ENCODE data around the gene NKAIN1.

Gene NKAIN1

GRCh38 chr1:31216016-31216415 is 23.7 kb downstream of the NKAIN1 start (continued):
- TF ChIP-seq ZNF449 (tag by site-specific recombination; IDR thresholded peaks at IDR 0.05) (no peak), ZNF837 (tag by site-specific recombination; IDR thresholded peaks at IDR 0.05) (no peak), ZBTB17 (tag by site-specific recombination; IDR thresholded peaks at IDR 0.05) (peak; percentile 76)

DNA sequence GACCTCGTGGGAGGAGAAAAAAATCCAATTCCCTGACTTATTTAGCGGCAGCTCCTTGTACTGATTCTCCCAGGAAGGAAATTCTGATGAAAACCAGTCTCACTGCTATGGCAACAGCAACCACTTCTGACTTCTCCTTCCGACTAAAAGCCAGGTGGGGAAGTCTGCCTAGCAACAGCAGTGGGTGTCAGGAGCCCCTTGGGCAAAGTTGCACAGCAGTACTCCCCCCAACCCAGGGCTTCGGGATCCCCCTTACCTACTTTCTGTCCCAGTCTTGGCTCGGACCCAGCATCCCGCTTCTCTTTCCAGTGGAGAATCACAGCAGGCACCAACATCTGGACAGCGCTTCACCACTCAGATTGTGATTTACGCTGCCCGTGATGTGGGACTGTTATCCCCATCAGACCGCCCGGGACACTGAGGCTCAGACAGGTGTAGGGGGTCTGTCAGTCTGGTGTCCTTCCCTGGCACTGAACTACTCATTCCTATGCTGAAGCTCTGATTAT is 24.6 kb downstream of the NKAIN1 start:
- Histone ChIP-seq H3K4me3 (ENCODE audit: low read depth, low read length) (no peak overlapping the region), H3K9me3 (ENCODE audit: control insufficient read depth, insufficient read depth, low read depth, low read length) (no peaks in the 10 kb centered on the region), H3K27ac (ENCODE audit: extremely low read depth, low read depth, low read length) (no peak overlapping the region), H3K36me3 (ENCODE audit: control insufficient read depth in 2 of 2, insufficient read depth in 1 of 2, low read length in 2 of 2) (no peaks in the 10 kb centered on the region), H3K4me1 (ENCODE audit: control insufficient read depth, insufficient read depth, low read length) (no peaks in the 10 kb centered on the region)
- CTCF ChIA-PET = interaction anchor here (0.9 to 1.1 kb wide), 2 partner anchors 8 to 31 kb away, joined by 3 to 4 read pairs; no protein-coding TSS in a partner anchor
- TF ChIP-seq ZNF266 (tag by site-specific recombination; IDR thresholded peaks at IDR 0.05; ENCODE audit: low read depth) = no peak
- no peak for TF ChIP-seq ZNF610 (tag by site-specific recombination; IDR thresholded peaks at IDR 0.05; ENCODE audit: borderline replicate concordance)
- TF ChIP-seq MZF1 (tag by site-specific recombination; IDR thresholded peaks at IDR 0.05; ENCODE audit: borderline replicate concordance) = no peak
- no peak for TF ChIP-seq YY1 (tag by site-specific recombination; IDR thresholded peaks at IDR 0.05)
- no peak for TF ChIP-seq ZBTB1 (tag by site-specific recombination; IDR thresholded peaks at IDR 0.05)
- TF ChIP-seq ZNF280C (tag by site-specific recombination; IDR thresholded peaks at IDR 0.05) = no peak
- no peak for TF ChIP-seq ZNF510 (tag by site-specific recombination; IDR thresholded peaks at IDR 0.05; ENCODE audit: insufficient replicate concordance)
- no peak for TF ChIP-seq ZNF19 (tag by site-specific recombination; IDR thresholded peaks at IDR 0.05; ENCODE audit: low read depth)
- no peak for TF ChIP-seq ZNF169 (tag by site-specific recombination; IDR thresholded peaks at IDR 0.05)
- TF ChIP-seq WT1 (tag by site-specific recombination; IDR thresholded peaks at IDR 0.05) = no peak
- TF ChIP-seq, protein P1, sequence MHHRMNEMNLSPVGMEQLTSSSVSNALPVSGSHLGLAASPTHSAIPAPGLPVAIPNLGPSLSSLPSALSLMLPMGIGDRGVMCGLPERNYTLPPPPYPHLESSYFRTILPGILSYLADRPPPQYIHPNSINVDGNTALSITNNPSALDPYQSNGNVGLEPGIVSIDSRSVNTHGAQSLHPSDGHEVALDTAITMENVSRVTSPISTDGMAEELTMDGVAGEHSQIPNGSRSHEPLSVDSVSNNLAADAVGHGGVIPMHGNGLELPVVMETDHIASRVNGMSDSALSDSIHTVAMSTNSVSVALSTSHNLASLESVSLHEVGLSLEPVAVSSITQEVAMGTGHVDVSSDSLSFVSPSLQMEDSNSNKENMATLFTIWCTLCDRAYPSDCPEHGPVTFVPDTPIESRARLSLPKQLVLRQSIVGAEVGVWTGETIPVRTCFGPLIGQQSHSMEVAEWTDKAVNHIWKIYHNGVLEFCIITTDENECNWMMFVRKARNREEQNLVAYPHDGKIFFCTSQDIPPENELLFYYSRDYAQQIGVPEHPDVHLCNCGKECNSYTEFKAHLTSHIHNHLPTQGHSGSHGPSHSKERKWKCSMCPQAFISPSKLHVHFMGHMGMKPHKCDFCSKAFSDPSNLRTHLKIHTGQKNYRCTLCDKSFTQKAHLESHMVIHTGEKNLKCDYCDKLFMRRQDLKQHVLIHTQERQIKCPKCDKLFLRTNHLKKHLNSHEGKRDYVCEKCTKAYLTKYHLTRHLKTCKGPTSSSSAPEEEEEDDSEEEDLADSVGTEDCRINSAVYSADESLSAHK (tag by site-specific recombination; IDR thresholded peaks at IDR 0.05) = no peak
- no peak for TF ChIP-seq ZBTB10 (tag by site-specific recombination; IDR thresholded peaks at IDR 0.05)
- no peak for TF ChIP-seq SCRT2 (tag by site-specific recombination; IDR thresholded peaks at IDR 0.05)
- TF ChIP-seq, protein P2, sequence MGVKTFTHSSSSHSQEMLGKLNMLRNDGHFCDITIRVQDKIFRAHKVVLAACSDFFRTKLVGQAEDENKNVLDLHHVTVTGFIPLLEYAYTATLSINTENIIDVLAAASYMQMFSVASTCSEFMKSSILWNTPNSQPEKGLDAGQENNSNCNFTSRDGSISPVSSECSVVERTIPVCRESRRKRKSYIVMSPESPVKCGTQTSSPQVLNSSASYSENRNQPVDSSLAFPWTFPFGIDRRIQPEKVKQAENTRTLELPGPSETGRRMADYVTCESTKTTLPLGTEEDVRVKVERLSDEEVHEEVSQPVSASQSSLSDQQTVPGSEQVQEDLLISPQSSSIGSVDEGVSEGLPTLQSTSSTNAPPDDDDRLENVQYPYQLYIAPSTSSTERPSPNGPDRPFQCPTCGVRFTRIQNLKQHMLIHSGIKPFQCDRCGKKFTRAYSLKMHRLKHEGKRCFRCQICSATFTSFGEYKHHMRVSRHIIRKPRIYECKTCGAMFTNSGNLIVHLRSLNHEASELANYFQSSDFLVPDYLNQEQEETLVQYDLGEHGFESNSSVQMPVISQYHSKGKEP (tag by site-specific recombination; IDR thresholded peaks at IDR 0.05) = no peak
- no peak for TF ChIP-seq ZNF747 (tag by site-specific recombination; IDR thresholded peaks at IDR 0.05)
- TF ChIP-seq ZNF121 (tag by site-specific recombination; IDR thresholded peaks at IDR 0.05) = no peak
- TF ChIP-seq ZSCAN18 (tag by site-specific recombination; IDR thresholded peaks at IDR 0.05) = no peak
- TF ChIP-seq ZNF214 (tag by site-specific recombination; IDR thresholded peaks at IDR 0.05; ENCODE audit: borderline replicate concordance) = no peak
- TF ChIP-seq ZNF138 (tag by site-specific recombination; IDR thresholded peaks at IDR 0.05; ENCODE audit: borderline replicate concordance) = no peak
- TF ChIP-seq REPIN1 (tag by site-specific recombination; IDR thresholded peaks at IDR 0.05; ENCODE audit: low read depth) = no peak
- POLR2A ChIA-PET = no interaction called here

Data from HEK293 (cell line).